Endothelial cell (in vitro differentiated cells): ENCODE data around the gene NUCKS1. TPM values are rescaled to one million over a fixed set of nuclear protein-coding genes. Genes with fewer than 3 reads are reported as not detected.

Experiments used
- DNase-seq: peaks from one replicate; pipeline ENCODE4 v3.0.0; 2021; ENCODE audit warnings: low spot score
- H3K27ac Mint-ChIP-seq: one replicate; pipeline ENCODE4 v1.8.0; 2021; ENCODE audit warnings: mixed read lengths, inconsistent platforms; ENCODE audit not compliant: unreplicated experiment
- H3K27me3 Mint-ChIP-seq: one replicate; pipeline ENCODE4 v1.8.0; 2021; ENCODE audit warnings: mild to moderate bottlenecking, moderate library complexity, mixed read lengths, inconsistent platforms; ENCODE audit not compliant: unreplicated experiment
- H3K36me3 Mint-ChIP-seq: one replicate; pipeline ENCODE4 v1.8.0; 2021; ENCODE audit warnings: mild to moderate bottlenecking, low read depth, mixed read lengths, inconsistent platforms; ENCODE audit not compliant: unreplicated experiment
- H3K4me1 Mint-ChIP-seq: one replicate; pipeline ENCODE4 v1.8.0; 2021; ENCODE audit warnings: mild to moderate bottlenecking, mixed read lengths, inconsistent platforms; ENCODE audit not compliant: unreplicated experiment
- H3K4me3 Mint-ChIP-seq: one replicate; pipeline ENCODE4 v1.8.0; 2021; ENCODE audit warnings: mild to moderate bottlenecking, mixed read lengths, inconsistent platforms; ENCODE audit not compliant: unreplicated experiment
- H3K9me3 Mint-ChIP-seq: one replicate; pipeline ENCODE4 v1.8.0; 2021; ENCODE audit warnings: mixed read lengths, inconsistent platforms; ENCODE audit not compliant: unreplicated experiment
- CTCF ChIP-seq: fragments of 200-600 bp; sonication (generic); IDR thresholded peaks from one replicate; pipeline ENCODE4 v1.5.0; 2021; ENCODE audit warnings: antibody characterized with exemption; ENCODE audit not compliant: unreplicated experiment
- total RNA-seq: library from RNA; stranded (reverse); fragmentation: NEBNext Ultra II Directional; extraction: Animal tissue kit (Norgen Biotek cat#: 25700); gene quantifications from one replicate; pipeline ENCODE4 v1.2.1, GENCODE V29; 2021; ENCODE audit not compliant: unreplicated experiment

The NUCKS1 gene
- total RNA-seq, 1 donor from 2014 or later = 170 TPM

GRCh38 chr1:205719762-205720161 is 30.2 kb downstream of the NUCKS1 start:
- Mint-ChIP-seq H3K27me3 (peaks cover 1% of the 10 kb centered on the region), H3K4me3 (peak overlapping the region; percentile 0), H3K27ac (no peak overlapping the region), H3K4me1 (no peaks in the 10 kb centered on the region), H3K36me3 (peaks cover 24% of the 10 kb centered on the region), H3K9me3 (no peaks in the 10 kb centered on the region)
- no peak for DNase-seq
- TF ChIP-seq CTCF = no peak

GRCh38 chr1:205719015-205719414 is 31.0 kb downstream of the NUCKS1 start:
- peaks cover 24% of the 10 kb centered on the region for H3K36me3 Mint-ChIP-seq
- TF ChIP-seq CTCF = no peak
- H3K9me3 Mint-ChIP-seq = no peaks in the 10 kb centered on the region
- H3K4me1 Mint-ChIP-seq = no peaks in the 10 kb centered on the region
- H3K27ac Mint-ChIP-seq = no peak overlapping the region
- H3K27me3 Mint-ChIP-seq = peaks cover 1% of the 10 kb centered on the region
- DNase-seq = no peak
- H3K4me3 Mint-ChIP-seq = no peak overlapping the region

- Mint-ChIP-seq H3K9me3 (no peaks in the 10 kb centered on the region), H3K4me3 (no peak overlapping the region), H3K36me3 (peaks cover 24% of the 10 kb centered on the region), H3K27ac (no peak overlapping the region), H3K4me1 (no peaks in the 10 kb centered on the region), H3K27me3 (peaks cover 1% of the 10 kb centered on the region)
- no peak for DNase-seq
- TF ChIP-seq CTCF = no peak
Observed at GRCh38 chr1:205716371-205717132, 33.4 kb downstream of the NUCKS1 start.

GRCh38 chr1:205715628-205716027 is 34.4 kb downstream of the NUCKS1 start:
- no peak overlapping the region for H3K27ac Mint-ChIP-seq
- no peak for DNase-seq
- H3K27me3 Mint-ChIP-seq = peaks cover 1% of the 10 kb centered on the region
- no peak for TF ChIP-seq CTCF
- H3K4me1 Mint-ChIP-seq = no peaks in the 10 kb centered on the region
- peaks cover 21% of the 10 kb centered on the region for H3K36me3 Mint-ChIP-seq
- H3K9me3 Mint-ChIP-seq = no peaks in the 10 kb centered on the region
- H3K4me3 Mint-ChIP-seq = no peak overlapping the region

GRCh38 chr1:205714906-205715246 is 35.1 kb downstream of the NUCKS1 start:
- no peak overlapping the region for H3K4me3 Mint-ChIP-seq
- H3K27ac Mint-ChIP-seq = peak overlapping the region; percentile 12
- DNase-seq = no peak
- H3K36me3 Mint-ChIP-seq = peaks cover 16% of the 10 kb centered on the region
- TF ChIP-seq CTCF = no peak
- H3K9me3 Mint-ChIP-seq = no peaks in the 10 kb centered on the region
- H3K27me3 Mint-ChIP-seq = peaks cover 1% of the 10 kb centered on the region
- H3K4me1 Mint-ChIP-seq = no peaks in the 10 kb centered on the region
